ENCODE measurements around the gene MSL1.

The MSL1 gene

DNA sequence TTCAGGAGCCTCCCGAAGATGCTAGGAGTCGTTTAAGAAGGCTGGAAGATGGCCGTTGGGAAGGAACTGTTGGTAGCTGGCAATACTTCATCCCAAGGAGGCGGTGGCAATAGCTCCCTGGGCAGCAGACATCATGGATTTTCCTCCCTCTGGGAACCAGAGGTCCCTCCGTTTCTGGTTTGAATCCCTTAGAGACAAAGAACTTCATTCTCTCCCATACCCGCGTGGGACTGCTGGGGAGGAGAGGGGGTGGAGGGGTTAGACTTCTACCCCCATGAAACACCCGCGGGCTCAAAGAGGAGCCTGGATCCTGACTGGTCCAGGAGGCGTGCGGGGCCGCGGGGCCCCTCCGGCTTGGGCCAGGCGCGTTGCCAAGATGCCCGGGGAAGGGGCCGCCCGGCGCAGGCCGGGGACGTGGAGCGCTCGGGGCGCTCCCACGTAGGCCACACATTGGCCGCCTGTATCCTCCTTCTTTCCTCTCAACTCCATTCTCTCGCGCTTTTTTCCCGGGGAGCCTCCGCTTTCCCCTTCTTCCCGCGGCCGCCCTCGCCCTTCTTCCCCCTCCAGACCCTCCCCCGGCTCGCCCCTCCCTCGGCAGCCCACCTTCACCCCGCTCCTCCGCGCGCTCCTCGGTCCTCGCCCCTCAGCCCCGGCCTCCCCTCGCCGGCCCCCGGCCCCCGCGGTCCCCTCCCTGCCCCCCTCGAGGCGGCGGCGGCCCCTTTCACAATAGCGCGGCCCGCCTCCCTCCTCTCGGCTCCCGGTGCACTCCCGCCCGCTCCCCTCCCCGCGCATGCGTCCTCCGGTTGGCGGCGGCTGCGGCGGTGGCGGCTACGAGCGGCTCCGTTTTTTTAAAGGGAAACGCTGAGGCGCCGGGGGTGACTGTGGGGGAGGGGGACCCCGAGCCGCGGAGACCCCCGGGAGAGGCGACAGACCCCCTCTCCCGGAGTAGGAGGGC lies at the start of gene MSL1 (continued):
- TF ChIP-seq, protein P1, sequence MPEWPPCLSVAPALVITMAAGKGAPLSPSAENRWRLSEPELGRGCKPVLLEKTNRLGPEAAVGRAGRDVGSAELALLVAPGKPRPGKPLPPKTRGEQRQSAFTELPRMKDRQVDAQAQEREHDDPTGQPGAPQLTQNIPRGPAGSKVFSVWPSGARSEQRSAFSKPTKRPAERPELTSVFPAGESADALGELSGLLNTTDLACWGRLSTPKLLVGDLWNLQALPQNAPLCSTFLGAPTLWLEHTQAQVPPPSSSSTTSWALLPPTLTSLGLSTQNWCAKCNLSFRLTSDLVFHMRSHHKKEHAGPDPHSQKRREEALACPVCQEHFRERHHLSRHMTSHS (tag by site-specific recombination; IDR thresholded peaks at IDR 0.05), result no peak
- TF ChIP-seq ZBTB20 (tag by site-specific recombination; IDR thresholded peaks at IDR 0.05), result peak; percentile 87
- TF ChIP-seq, protein P2, sequence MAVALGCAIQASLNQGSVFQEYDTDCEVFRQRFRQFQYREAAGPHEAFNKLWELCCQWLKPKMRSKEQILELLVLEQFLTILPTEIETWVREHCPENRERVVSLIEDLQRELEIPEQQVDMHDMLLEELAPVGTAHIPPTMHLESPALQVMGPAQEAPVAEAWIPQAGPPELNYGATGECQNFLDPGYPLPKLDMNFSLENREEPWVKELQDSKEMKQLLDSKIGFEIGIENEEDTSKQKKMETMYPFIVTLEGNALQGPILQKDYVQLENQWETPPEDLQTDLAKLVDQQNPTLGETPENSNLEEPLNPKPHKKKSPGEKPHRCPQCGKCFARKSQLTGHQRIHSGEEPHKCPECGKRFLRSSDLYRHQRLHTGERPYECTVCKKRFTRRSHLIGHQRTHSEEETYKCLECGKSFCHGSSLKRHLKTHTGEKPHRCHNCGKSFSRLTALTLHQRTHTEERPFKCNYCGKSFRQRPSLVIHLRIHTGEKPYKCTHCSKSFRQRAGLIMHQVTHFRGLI (tag by site-specific recombination; IDR thresholded peaks at IDR 0.05), result no peak
- TF ChIP-seq, protein P3, sequence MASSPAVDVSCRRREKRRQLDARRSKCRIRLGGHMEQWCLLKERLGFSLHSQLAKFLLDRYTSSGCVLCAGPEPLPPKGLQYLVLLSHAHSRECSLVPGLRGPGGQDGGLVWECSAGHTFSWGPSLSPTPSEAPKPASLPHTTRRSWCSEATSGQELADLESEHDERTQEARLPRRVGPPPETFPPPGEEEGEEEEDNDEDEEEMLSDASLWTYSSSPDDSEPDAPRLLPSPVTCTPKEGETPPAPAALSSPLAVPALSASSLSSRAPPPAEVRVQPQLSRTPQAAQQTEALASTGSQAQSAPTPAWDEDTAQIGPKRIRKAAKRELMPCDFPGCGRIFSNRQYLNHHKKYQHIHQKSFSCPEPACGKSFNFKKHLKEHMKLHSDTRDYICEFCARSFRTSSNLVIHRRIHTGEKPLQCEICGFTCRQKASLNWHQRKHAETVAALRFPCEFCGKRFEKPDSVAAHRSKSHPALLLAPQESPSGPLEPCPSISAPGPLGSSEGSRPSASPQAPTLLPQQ (tag by site-specific recombination; IDR thresholded peaks at IDR 0.05), result peak; percentile 72
- TF ChIP-seq BCL11A (tag by site-specific recombination; IDR thresholded peaks at IDR 0.05; ENCODE audit: low read depth), result no peak
- peak; percentile 75 for TF ChIP-seq SP3 (tag by site-specific recombination; IDR thresholded peaks at IDR 0.05)
- TF ChIP-seq ZNF561 (tag by site-specific recombination; IDR thresholded peaks at IDR 0.05; ENCODE audit: borderline replicate concordance), result 0 out of 2 replicates have a peak, but pooled peaks have one; percentile 1
- no peak; the same call in 1 of the 2 replicates for TF ChIP-seq ZEB2 (tag by site-specific recombination; IDR thresholded peaks at IDR 0.05)
- no peak for TF ChIP-seq ZNF843 (tag by site-specific recombination; IDR thresholded peaks at IDR 0.05)
- TF ChIP-seq, protein P4, sequence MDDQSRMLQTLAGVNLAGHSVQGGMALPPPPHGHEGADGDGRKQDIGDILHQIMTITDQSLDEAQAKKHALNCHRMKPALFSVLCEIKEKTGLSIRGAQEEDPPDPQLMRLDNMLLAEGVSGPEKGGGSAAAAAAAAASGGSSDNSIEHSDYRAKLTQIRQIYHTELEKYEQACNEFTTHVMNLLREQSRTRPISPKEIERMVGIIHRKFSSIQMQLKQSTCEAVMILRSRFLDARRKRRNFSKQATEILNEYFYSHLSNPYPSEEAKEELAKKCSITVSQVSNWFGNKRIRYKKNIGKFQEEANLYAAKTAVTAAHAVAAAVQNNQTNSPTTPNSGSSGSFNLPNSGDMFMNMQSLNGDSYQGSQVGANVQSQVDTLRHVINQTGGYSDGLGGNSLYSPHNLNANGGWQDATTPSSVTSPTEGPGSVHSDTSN (CRISPR knock-in tag; IDR thresholded peaks at IDR 0.05), result no peak
- TF ChIP-seq ZNF211 (tag by site-specific recombination; IDR thresholded peaks at IDR 0.05; ENCODE audit: low read depth), result no peak
- TF ChIP-seq ZSCAN30 (tag by site-specific recombination; IDR thresholded peaks at IDR 0.05), result peak; percentile 26; the same call in 1 of the 2 replicates
- TF ChIP-seq ZNF677 (tag by site-specific recombination; IDR thresholded peaks at IDR 0.05), result no peak
- TF ChIP-seq, protein P5, sequence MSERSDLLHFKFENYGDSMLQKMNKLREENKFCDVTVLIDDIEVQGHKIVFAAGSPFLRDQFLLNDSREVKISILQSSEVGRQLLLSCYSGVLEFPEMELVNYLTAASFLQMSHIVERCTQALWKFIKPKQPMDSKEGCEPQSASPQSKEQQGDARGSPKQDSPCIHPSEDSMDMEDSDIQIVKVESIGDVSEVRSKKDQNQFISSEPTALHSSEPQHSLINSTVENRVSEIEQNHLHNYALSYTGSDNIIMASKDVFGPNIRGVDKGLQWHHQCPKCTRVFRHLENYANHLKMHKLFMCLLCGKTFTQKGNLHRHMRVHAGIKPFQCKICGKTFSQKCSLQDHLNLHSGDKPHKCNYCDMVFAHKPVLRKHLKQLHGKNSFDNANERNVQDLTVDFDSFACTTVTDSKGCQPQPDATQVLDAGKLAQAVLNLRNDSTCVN (tag by site-specific recombination; optimal IDR thresholded peaks at IDR 0.05), result peak; percentile 86
- peak; percentile 58; the same call in 1 of the 2 replicates for TF ChIP-seq ZNF76 (tag by site-specific recombination; IDR thresholded peaks at IDR 0.05; ENCODE audit: borderline replicate concordance, low read depth)
- TF ChIP-seq KLF1 (tag by site-specific recombination; IDR thresholded peaks at IDR 0.05), result no peak
- TF ChIP-seq, protein P6, sequence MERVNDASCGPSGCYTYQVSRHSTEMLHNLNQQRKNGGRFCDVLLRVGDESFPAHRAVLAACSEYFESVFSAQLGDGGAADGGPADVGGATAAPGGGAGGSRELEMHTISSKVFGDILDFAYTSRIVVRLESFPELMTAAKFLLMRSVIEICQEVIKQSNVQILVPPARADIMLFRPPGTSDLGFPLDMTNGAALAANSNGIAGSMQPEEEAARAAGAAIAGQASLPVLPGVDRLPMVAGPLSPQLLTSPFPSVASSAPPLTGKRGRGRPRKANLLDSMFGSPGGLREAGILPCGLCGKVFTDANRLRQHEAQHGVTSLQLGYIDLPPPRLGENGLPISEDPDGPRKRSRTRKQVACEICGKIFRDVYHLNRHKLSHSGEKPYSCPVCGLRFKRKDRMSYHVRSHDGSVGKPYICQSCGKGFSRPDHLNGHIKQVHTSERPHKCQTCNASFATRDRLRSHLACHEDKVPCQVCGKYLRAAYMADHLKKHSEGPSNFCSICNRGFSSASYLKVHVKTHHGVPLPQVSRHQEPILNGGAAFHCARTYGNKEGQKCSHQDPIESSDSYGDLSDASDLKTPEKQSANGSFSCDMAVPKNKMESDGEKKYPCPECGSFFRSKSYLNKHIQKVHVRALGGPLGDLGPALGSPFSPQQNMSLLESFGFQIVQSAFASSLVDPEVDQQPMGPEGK (tag by site-specific recombination; IDR thresholded peaks at IDR 0.05), result peak; percentile 81
- no peak for TF ChIP-seq ZNF394 (tag by site-specific recombination; IDR thresholded peaks at IDR 0.05; ENCODE audit: borderline replicate concordance)
- peak; percentile 83 for TF ChIP-seq IKZF3 (tag by site-specific recombination; IDR thresholded peaks at IDR 0.05)
- TF ChIP-seq ZBTB8A (tag by site-specific recombination; IDR thresholded peaks at IDR 0.05), result peak; percentile 80
- TF ChIP-seq YY1 (tag by site-specific recombination; IDR thresholded peaks at IDR 0.05), result peak; percentile 50; the same call in 1 of the 2 replicates
- TF ChIP-seq, protein P7, sequence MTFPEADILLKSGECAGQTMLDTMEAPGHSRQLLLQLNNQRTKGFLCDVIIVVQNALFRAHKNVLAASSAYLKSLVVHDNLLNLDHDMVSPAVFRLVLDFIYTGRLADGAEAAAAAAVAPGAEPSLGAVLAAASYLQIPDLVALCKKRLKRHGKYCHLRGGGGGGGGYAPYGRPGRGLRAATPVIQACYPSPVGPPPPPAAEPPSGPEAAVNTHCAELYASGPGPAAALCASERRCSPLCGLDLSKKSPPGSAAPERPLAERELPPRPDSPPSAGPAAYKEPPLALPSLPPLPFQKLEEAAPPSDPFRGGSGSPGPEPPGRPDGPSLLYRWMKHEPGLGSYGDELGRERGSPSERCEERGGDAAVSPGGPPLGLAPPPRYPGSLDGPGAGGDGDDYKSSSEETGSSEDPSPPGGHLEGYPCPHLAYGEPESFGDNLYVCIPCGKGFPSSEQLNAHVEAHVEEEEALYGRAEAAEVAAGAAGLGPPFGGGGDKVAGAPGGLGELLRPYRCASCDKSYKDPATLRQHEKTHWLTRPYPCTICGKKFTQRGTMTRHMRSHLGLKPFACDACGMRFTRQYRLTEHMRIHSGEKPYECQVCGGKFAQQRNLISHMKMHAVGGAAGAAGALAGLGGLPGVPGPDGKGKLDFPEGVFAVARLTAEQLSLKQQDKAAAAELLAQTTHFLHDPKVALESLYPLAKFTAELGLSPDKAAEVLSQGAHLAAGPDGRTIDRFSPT (tag by site-specific recombination; IDR thresholded peaks at IDR 0.05), result peak; percentile 49; the same call in 1 of the 2 replicates
- peak; percentile 76 for TF ChIP-seq KLF8 (tag by site-specific recombination; IDR thresholded peaks at IDR 0.05)
- peak; percentile 76 for TF ChIP-seq GLIS2 (tag by site-specific recombination; IDR thresholded peaks at IDR 0.05)
- TF ChIP-seq, protein P8, sequence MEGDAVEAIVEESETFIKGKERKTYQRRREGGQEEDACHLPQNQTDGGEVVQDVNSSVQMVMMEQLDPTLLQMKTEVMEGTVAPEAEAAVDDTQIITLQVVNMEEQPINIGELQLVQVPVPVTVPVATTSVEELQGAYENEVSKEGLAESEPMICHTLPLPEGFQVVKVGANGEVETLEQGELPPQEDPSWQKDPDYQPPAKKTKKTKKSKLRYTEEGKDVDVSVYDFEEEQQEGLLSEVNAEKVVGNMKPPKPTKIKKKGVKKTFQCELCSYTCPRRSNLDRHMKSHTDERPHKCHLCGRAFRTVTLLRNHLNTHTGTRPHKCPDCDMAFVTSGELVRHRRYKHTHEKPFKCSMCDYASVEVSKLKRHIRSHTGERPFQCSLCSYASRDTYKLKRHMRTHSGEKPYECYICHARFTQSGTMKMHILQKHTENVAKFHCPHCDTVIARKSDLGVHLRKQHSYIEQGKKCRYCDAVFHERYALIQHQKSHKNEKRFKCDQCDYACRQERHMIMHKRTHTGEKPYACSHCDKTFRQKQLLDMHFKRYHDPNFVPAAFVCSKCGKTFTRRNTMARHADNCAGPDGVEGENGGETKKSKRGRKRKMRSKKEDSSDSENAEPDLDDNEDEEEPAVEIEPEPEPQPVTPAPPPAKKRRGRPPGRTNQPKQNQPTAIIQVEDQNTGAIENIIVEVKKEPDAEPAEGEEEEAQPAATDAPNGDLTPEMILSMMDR (tag by site-specific recombination; IDR thresholded peaks at IDR 0.05), result no peak
- no peak for TF ChIP-seq ZNF837 (tag by site-specific recombination; IDR thresholded peaks at IDR 0.05)

Data from HEK293 (cell line).